ENCODE data around the gene IFT88.

DNA sequence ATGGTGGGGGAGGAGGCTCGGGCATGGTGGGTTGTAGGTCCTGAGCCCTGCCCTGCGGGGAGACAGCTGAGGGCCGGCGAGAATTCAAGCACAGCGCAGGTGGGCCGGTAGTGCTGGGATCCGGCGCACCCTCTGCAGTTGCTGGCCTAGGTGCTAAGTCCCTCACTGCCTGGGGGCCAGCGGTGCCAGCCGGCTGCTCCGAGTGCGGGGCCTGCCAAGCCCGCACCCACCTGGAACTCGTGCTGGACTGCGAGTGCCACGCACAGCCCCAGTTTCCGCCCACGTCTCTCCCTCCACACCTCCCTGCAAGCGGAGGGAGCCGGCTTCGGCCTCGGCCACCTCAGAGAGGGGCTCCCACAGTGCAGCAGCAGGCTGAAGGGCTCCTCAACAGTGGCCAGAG, 173.1 kb downstream of the IFT88 start:
- no peak for TF ChIP-seq POLR2A (IDR thresholded peaks at IDR 0.05; ENCODE audit: extremely low read depth, insufficient read length)
- TF ChIP-seq, protein P1, sequence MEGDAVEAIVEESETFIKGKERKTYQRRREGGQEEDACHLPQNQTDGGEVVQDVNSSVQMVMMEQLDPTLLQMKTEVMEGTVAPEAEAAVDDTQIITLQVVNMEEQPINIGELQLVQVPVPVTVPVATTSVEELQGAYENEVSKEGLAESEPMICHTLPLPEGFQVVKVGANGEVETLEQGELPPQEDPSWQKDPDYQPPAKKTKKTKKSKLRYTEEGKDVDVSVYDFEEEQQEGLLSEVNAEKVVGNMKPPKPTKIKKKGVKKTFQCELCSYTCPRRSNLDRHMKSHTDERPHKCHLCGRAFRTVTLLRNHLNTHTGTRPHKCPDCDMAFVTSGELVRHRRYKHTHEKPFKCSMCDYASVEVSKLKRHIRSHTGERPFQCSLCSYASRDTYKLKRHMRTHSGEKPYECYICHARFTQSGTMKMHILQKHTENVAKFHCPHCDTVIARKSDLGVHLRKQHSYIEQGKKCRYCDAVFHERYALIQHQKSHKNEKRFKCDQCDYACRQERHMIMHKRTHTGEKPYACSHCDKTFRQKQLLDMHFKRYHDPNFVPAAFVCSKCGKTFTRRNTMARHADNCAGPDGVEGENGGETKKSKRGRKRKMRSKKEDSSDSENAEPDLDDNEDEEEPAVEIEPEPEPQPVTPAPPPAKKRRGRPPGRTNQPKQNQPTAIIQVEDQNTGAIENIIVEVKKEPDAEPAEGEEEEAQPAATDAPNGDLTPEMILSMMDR (IDR thresholded peaks at IDR 0.05; ENCODE audit: low read depth, low read length), result no peak

All from NB4 (cell line).